ENCODE measurements around the gene ULK1.
"Not testable (repeated sequence)": the region's sequence is repeated elsewhere in the genome, so short reads cannot be mapped to it uniquely, and the experiment has no call there.

Gene ULK1

GRCh38 chr12:131869871-131870418 lies 24.5 kb upstream of the ULK1 start:
- no peaks in the 10 kb centered on the region for H3K36me3 ChIP-seq (replicated peaks)
- in situ Hi-C loops (cut with HindIII; ENCODE audit: low pct_ligation_motif_present, low sequenced_read_pairs) = no loop called here
- peak; percentile 73 for DNase-seq
- TF ChIP-seq CTCF (IDR thresholded peaks at IDR 0.05; ENCODE audit: low read depth, low read length, missing control alignments) = no peak
- H3K27me3 ChIP-seq (replicated peaks) = no peaks in the 10 kb centered on the region
- no peak overlapping the region for H3K27ac ChIP-seq
- no peak overlapping the region for H3K4me3 ChIP-seq (ENCODE audit: low read depth, low read length)

- DNase-seq = no peak
- Histone ChIP-seq H3K27ac (peak overlapping the region; percentile 17), H3K36me3 (replicated peaks) (no peaks in the 10 kb centered on the region), H3K4me3 (ENCODE audit: low read depth, low read length) (no peak overlapping the region), H3K27me3 (replicated peaks) (no peaks in the 10 kb centered on the region)
- TF ChIP-seq CTCF (IDR thresholded peaks at IDR 0.05; ENCODE audit: low read depth, low read length, missing control alignments) = no peak
- in situ Hi-C loops (cut with HindIII; ENCODE audit: low pct_ligation_motif_present, low sequenced_read_pairs) = no loop called here
Measured at GRCh38 chr12:131871677-131872076, 22.7 kb upstream of the ULK1 start.

DNA sequence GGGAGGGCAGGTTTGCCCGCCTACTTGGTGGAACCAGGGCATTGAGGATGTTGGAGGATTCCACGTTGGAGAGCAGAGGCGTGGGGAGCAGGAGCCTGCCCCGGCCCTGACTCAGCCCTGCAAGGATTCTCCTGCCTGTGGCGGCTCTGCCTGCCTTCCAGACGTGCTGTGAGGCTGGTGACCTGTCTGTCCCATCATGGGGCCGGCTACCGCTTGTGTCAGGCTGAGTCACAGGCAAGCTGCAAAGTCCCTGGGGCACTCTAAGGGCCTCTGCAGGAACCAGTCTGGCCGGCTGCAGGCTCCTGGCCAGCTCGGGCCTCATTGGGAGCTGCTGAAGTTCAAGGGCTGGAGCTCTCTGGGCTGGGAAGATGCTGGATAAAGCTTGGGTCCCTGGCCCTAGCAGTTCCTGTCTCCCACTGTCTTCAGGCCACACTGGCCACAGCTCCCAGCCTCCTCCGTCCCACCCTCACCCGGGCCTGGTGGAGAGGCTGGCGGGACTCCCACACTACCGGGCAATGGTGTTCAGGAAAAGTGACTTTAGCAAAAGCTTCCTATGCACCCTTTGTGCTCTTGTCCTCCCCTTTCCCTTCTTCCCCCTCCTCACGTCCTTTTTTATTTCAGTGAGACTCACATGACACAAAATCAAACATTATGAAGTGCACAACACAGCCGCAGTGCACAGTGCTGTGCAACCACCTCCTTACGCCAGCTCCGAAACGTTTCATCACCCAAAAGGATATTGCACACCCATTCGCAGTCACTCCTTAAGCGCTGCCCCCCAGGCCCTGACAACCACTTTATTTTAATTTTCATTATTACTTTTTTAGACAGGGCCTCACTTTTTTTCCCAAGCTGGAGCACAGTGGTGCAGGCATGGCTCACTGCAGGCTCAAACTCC lies 22.0 kb upstream of the ULK1 start:
- peak; percentile 89 for DNase-seq
- no peak overlapping the region for H3K4me3 ChIP-seq (ENCODE audit: low read depth, low read length)
- no peak for TF ChIP-seq CTCF (IDR thresholded peaks at IDR 0.05; ENCODE audit: low read depth, low read length, missing control alignments)
- no peaks in the 10 kb centered on the region for H3K27me3 ChIP-seq (replicated peaks)
- no peaks in the 10 kb centered on the region for H3K36me3 ChIP-seq (replicated peaks)
- peak overlapping the region; percentile 54 for H3K27ac ChIP-seq
- in situ Hi-C loops (cut with HindIII; ENCODE audit: low pct_ligation_motif_present, low sequenced_read_pairs) = no loop called here

DNA sequence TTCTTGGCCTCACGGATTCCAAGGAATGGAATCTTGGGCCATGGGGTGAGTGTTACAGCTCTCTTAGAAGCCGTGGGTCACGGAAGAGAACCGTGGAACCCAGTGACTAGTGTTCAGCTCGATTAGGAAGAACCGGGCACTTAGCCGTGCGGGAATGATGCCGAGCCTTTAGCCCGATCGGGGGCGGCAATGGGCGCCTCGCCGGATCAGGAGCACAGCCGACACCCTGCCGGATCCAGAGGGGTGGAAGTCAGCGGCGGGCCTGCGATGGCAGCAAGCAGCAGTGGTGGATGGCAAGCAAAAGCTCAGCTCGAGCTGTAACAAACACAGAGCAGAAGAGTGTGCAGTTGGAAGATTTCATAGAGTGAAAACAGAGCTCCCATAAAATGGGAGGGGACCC lies 21.1 kb upstream of the ULK1 start:
- no peak for TF ChIP-seq CTCF (IDR thresholded peaks at IDR 0.05; ENCODE audit: low read depth, low read length, missing control alignments)
- no peak overlapping the region for H3K27ac ChIP-seq
- H3K27me3 ChIP-seq (replicated peaks) = no peaks in the 10 kb centered on the region
- no peak for DNase-seq
- H3K4me3 ChIP-seq (ENCODE audit: low read depth, low read length) = no peak overlapping the region
- in situ Hi-C loops (cut with HindIII; ENCODE audit: low pct_ligation_motif_present, low sequenced_read_pairs) = no loop called here
- no peaks in the 10 kb centered on the region for H3K36me3 ChIP-seq (replicated peaks)

- in situ Hi-C loops (cut with HindIII; ENCODE audit: low pct_ligation_motif_present, low sequenced_read_pairs); H3K27ac ChIP-seq; H3K4me3 ChIP-seq (ENCODE audit: low read depth, low read length); DNase-seq; H3K27me3 ChIP-seq (replicated peaks); H3K36me3 ChIP-seq (replicated peaks): not testable (repeated sequence)
Measured at GRCh38 chr12:131874972-131875371, 19.4 kb upstream of the ULK1 start.

- H3K27ac ChIP-seq; DNase-seq; H3K27me3 ChIP-seq (replicated peaks); in situ Hi-C loops (cut with HindIII; ENCODE audit: low pct_ligation_motif_present, low sequenced_read_pairs); H3K4me3 ChIP-seq (ENCODE audit: low read depth, low read length); H3K36me3 ChIP-seq (replicated peaks): not testable (repeated sequence)
Measured at GRCh38 chr12:131877216-131877615, 17.2 kb upstream of the ULK1 start.

GRCh38 chr12:131878436-131878835 lies 16.0 kb upstream of the ULK1 start:
- H3K4me3 ChIP-seq (ENCODE audit: low read depth, low read length); H3K27me3 ChIP-seq (replicated peaks); H3K27ac ChIP-seq; in situ Hi-C loops (cut with HindIII; ENCODE audit: low pct_ligation_motif_present, low sequenced_read_pairs); DNase-seq; H3K36me3 ChIP-seq (replicated peaks): not testable (repeated sequence)
